SH-SY5Y (cell line): ENCODE measurements around the gene MTM1.

Experiments used
- GATA2 ChIP-seq: IDR thresholded peaks from 2 replicates; pipeline ENCODE4 v1.6.1; 2011; ENCODE audit warnings: mild to moderate bottlenecking, low read depth, low read length
- GATA3 ChIP-seq: IDR thresholded peaks from 2 replicates; pipeline ENCODE4 v1.6.1; 2011; ENCODE audit warnings: low read depth, mild to moderate bottlenecking, low read length, moderate library complexity

DNA sequence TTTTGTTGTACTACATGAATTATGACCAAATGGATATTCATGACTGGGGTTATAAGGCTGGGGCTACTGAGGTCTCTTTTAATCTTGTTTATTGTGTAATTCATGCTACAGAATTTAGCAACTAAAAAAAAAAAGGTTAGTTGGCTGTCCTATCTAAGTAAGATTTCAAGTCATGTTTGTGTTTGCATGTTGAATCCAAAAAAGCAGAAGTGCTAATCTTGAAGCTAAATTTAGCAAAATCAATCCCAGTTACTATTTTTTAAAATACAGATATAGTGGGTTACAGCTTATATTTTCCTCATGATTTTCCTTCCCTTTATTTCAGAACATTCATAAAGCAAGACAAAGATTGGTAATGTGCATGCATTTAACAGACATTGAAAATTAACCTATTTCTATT, 144.2 kb downstream of the MTM1 start:
- TF ChIP-seq GATA3 (no peak), GATA2 (no peak)
